HFFc6 (cell line): ENCODE results near the gene KAT2B. TPM values are rescaled to one million over a fixed set of nuclear protein-coding genes. Genes with fewer than 3 reads are reported as not detected.

Source experiments
- DNase-seq: peaks from one replicate; pipeline ENCODE4 v3.0.0-alpha.2; 2018
- H3K27ac Mint-ChIP-seq: 2 replicates; pipeline ENCODE4 v1.8.0; 2020; ENCODE audit warnings: mild to moderate bottlenecking, mixed read lengths
- H3K27me3 Mint-ChIP-seq: 2 replicates; pipeline ENCODE4 v1.8.0; 2021; ENCODE audit warnings: mild to moderate bottlenecking, moderate library complexity, mixed read lengths; ENCODE audit not compliant: insufficient read depth
- H3K36me3 Mint-ChIP-seq: 2 replicates; pipeline ENCODE4 v1.8.0; 2021; ENCODE audit warnings: low read depth, mixed read lengths
- H3K4me1 Mint-ChIP-seq: 2 replicates; pipeline ENCODE4 v1.8.0; 2020; ENCODE audit warnings: low read depth, mixed read lengths
- H3K4me3 Mint-ChIP-seq: 2 replicates; pipeline ENCODE4 v1.8.0; 2020; ENCODE audit warnings: mild to moderate bottlenecking, moderate library complexity, mixed read lengths
- H3K9me3 Mint-ChIP-seq: 2 replicates; pipeline ENCODE4 v1.8.0; 2020; ENCODE audit warnings: mild to moderate bottlenecking, mixed read lengths
- total RNA-seq, 6 experiments: library from RNA; stranded (reverse); fragmentation: NEBNext Ultra II Directional; extraction: Animal tissue kit (Norgen Biotek cat#: 25700); gene quantifications; 2 replicates in 1 of 6; 3 replicates in 5 of 6; pipeline ENCODE4 v1.2.3, GENCODE V29; 2021
- TF ChIP-seq, protein P1 (sequence below): fragments of 200-600 bp; sonication (generic); IDR thresholded peaks from 2 replicates; pipeline ENCODE4 v1.5.0; 2021; ENCODE audit warnings: antibody characterized with exemption, mild to moderate bottlenecking

Gene KAT2B
- total RNA-seq, 6 experiments from 2014 or later: 8.3 to 17.3 (median 12.5) TPM

GRCh38 chr3:20078194-20078714, 38.0 kb downstream of the KAT2B start:
- TF ChIP-seq, protein P1, sequence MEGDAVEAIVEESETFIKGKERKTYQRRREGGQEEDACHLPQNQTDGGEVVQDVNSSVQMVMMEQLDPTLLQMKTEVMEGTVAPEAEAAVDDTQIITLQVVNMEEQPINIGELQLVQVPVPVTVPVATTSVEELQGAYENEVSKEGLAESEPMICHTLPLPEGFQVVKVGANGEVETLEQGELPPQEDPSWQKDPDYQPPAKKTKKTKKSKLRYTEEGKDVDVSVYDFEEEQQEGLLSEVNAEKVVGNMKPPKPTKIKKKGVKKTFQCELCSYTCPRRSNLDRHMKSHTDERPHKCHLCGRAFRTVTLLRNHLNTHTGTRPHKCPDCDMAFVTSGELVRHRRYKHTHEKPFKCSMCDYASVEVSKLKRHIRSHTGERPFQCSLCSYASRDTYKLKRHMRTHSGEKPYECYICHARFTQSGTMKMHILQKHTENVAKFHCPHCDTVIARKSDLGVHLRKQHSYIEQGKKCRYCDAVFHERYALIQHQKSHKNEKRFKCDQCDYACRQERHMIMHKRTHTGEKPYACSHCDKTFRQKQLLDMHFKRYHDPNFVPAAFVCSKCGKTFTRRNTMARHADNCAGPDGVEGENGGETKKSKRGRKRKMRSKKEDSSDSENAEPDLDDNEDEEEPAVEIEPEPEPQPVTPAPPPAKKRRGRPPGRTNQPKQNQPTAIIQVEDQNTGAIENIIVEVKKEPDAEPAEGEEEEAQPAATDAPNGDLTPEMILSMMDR: no peak
- H3K27me3 Mint-ChIP-seq: no peaks in the 10 kb centered on the region; the same call in 1 of the 2 replicates
- DNase-seq: no peak
- H3K4me3 Mint-ChIP-seq: no peak overlapping the region
- H3K36me3 Mint-ChIP-seq: no peaks in the 10 kb centered on the region
- H3K27ac Mint-ChIP-seq: no peak overlapping the region
- H3K4me1 Mint-ChIP-seq: peaks cover 23% of the 10 kb centered on the region
- no peaks in the 10 kb centered on the region for H3K9me3 Mint-ChIP-seq

GRCh38 chr3:20079621-20080020, 39.4 kb downstream of the KAT2B start:
- DNase-seq: no peak
- Mint-ChIP-seq H3K4me1 (peaks cover 9% of the 10 kb centered on the region), H3K27me3 (no peaks in the 10 kb centered on the region; the same call in 1 of the 2 replicates), H3K9me3 (no peaks in the 10 kb centered on the region), H3K27ac (no peak overlapping the region), H3K36me3 (no peaks in the 10 kb centered on the region), H3K4me3 (no peak overlapping the region)
- TF ChIP-seq, protein P1: no peak

DNA sequence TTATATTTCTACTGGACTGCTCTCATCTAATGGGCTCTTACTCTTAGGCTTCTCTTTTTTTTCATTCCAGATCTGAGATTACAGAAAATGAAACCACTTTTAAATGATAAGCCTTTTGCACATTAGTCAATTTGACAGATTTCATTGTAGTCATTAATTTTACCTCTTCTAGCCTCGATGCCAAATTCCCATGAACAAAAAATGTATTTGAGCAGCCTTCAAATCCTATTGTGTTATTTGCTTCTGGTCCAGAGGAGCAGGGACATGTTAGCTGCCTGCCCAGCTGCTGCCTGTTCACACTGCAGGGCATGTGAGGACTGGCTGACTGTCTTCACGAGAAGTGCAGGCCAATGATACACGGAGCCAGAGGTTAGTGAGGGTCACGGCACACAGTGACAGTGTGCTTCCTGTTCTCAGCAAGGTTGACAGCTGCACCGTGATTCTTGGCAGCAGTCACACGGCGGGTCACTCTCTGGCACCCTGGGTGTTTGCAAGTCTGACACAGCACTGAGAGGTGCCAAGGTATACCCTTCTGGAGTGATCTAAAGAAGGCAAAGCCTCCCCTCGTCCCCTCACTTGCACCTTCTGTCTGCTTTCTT, 40.8 kb downstream of the KAT2B start:
- Mint-ChIP-seq H3K36me3 (no peaks in the 10 kb centered on the region), H3K4me1 (peaks cover 6% of the 10 kb centered on the region; the same call in 1 of the 2 replicates), H3K4me3 (no peak overlapping the region), H3K27me3 (no peaks in the 10 kb centered on the region; the same call in 1 of the 2 replicates), H3K27ac (no peak overlapping the region), H3K9me3 (no peaks in the 10 kb centered on the region)
- no peak for DNase-seq
- TF ChIP-seq, protein P1: no peak

- H3K27ac Mint-ChIP-seq: no peak overlapping the region
- H3K36me3 Mint-ChIP-seq: no peaks in the 10 kb centered on the region
- TF ChIP-seq, protein P1: no peak
- DNase-seq: no peak
- H3K27me3 Mint-ChIP-seq: no peaks in the 10 kb centered on the region; the same call in 1 of the 2 replicates
- H3K4me1 Mint-ChIP-seq: no peaks in the 10 kb centered on the region
- no peaks in the 10 kb centered on the region for H3K9me3 Mint-ChIP-seq
- no peak overlapping the region for H3K4me3 Mint-ChIP-seq
Measured at GRCh38 chr3:20083253-20083652, 43.0 kb downstream of the KAT2B start.

DNA sequence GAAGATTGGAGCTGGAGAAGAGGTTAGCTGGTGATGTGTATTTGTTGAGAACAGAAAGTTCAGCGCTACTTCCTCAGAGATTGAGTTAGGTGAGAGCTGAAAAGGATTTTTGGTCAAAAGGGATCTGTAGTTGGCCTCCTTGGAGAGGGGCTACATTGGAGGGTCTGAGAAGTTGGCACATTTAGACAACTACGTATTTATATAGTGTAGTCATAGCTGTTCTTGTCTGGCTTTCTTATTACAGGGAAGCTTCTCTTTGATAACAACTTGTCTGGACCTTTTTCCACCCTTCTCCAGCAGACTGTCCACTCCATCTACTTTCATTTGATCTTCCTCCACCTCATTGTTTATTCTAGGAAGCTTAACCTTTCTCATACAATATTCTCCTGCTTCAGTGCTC, 43.7 kb downstream of the KAT2B start:
- Mint-ChIP-seq H3K4me3 (no peak overlapping the region), H3K27ac (no peak overlapping the region), H3K36me3 (no peaks in the 10 kb centered on the region), H3K27me3 (no peaks in the 10 kb centered on the region; the same call in 1 of the 2 replicates), H3K4me1 (no peaks in the 10 kb centered on the region), H3K9me3 (no peaks in the 10 kb centered on the region)
- DNase-seq: no peak
- TF ChIP-seq, protein P1: no peak
